ENCODE data around the gene EEFSEC.

Gene EEFSEC

GRCh38 chr3:128296469-128297251 lies 143.4 kb downstream of the EEFSEC start:
- Histone ChIP-seq H3K27ac (ENCODE audit: insufficient read depth, low read depth, low read length, poor library complexity, severe bottlenecking) (no peak overlapping the region), H3K36me3 (ENCODE audit: control insufficient read depth, insufficient read depth, low read length) (no peaks in the 10 kb centered on the region), H3K4me3 (ENCODE audit: insufficient read depth, low read depth, low read length) (no peak overlapping the region), H3K4me1 (ENCODE audit: control insufficient read depth, insufficient read depth, low read length) (no peaks in the 10 kb centered on the region), H3K27me3 (ENCODE audit: control insufficient read depth, insufficient read depth, low read length, poor library complexity, severe bottlenecking) (no peaks in the 10 kb centered on the region), H3K9me3 (ENCODE audit: control insufficient read depth, low read length) (no peaks in the 10 kb centered on the region)
- WGBS, 2 experiments, result 93 to 97% methylated on average over 10 of the region's 10 CpGs

GRCh38 chr3:128297401-128298138 lies 144.3 kb downstream of the EEFSEC start:
- WGBS, 2 experiments, result 92 to 94% methylated on average over 2 of the region's 2 CpGs
- Histone ChIP-seq H3K9me3 (ENCODE audit: control insufficient read depth, low read length) (no peaks in the 10 kb centered on the region), H3K27ac (ENCODE audit: insufficient read depth, low read depth, low read length, poor library complexity, severe bottlenecking) (no peak overlapping the region), H3K36me3 (ENCODE audit: control insufficient read depth, insufficient read depth, low read length) (no peaks in the 10 kb centered on the region), H3K27me3 (ENCODE audit: control insufficient read depth, insufficient read depth, low read length, poor library complexity, severe bottlenecking) (no peaks in the 10 kb centered on the region), H3K4me1 (ENCODE audit: control insufficient read depth, insufficient read depth, low read length) (no peaks in the 10 kb centered on the region), H3K4me3 (ENCODE audit: insufficient read depth, low read depth, low read length) (no peak overlapping the region)

GRCh38 chr3:128301186-128302023 lies 148.1 kb downstream of the EEFSEC start:
- Histone ChIP-seq H3K4me1 (ENCODE audit: control insufficient read depth, insufficient read depth, low read length) (no peaks in the 10 kb centered on the region), H3K27me3 (ENCODE audit: control insufficient read depth, insufficient read depth, low read length, poor library complexity, severe bottlenecking) (no peaks in the 10 kb centered on the region)
- 91 to 92% methylated on average over 8 of the region's 8 CpGs for WGBS, 2 experiments

GRCh38 chr3:128306481-128306880 lies 153.2 kb downstream of the EEFSEC start:
- Histone ChIP-seq H3K27ac (ENCODE audit: insufficient read depth, low read depth, low read length, poor library complexity, severe bottlenecking) (no peak overlapping the region), H3K4me1 (ENCODE audit: control insufficient read depth, insufficient read depth, low read length) (no peaks in the 10 kb centered on the region), H3K9me3 (ENCODE audit: control insufficient read depth, low read length) (no peaks in the 10 kb centered on the region), H3K4me3 (ENCODE audit: insufficient read depth, low read depth, low read length) (no peak overlapping the region), H3K27me3 (ENCODE audit: control insufficient read depth, insufficient read depth, low read length, poor library complexity, severe bottlenecking) (no peaks in the 10 kb centered on the region), H3K36me3 (ENCODE audit: control insufficient read depth, insufficient read depth, low read length) (no peaks in the 10 kb centered on the region)
- 95 to 100% methylated on average over 1 to 2 of the region's 2 CpGs for WGBS, 2 experiments

More at GRCh38 chr3:128301186-128302023, 148.1 kb downstream of the EEFSEC start:
- H3K9me3 ChIP-seq (ENCODE audit: control insufficient read depth, low read length), result no peaks in the 10 kb centered on the region
- no peak overlapping the region for H3K27ac ChIP-seq (ENCODE audit: insufficient read depth, low read depth, low read length, poor library complexity, severe bottlenecking)
- no peak overlapping the region for H3K4me3 ChIP-seq (ENCODE audit: insufficient read depth, low read depth, low read length)
- no peaks in the 10 kb centered on the region for H3K36me3 ChIP-seq (ENCODE audit: control insufficient read depth, insufficient read depth, low read length)

- 83 to 89% methylated on average over 3 of the region's 3 CpGs for WGBS, 2 experiments
- no peaks in the 10 kb centered on the region for H3K27me3 ChIP-seq (ENCODE audit: control insufficient read depth, insufficient read depth, low read length, poor library complexity, severe bottlenecking)
- no peak overlapping the region for H3K27ac ChIP-seq (ENCODE audit: insufficient read depth, low read depth, low read length, poor library complexity, severe bottlenecking)
Measured at GRCh38 chr3:128307029-128307633, 153.8 kb downstream of the EEFSEC start.

GRCh38 chr3:128307781-128308469 lies 154.6 kb downstream of the EEFSEC start:
- 93 to 94% methylated on average over 6 of the region's 6 CpGs for WGBS, 2 experiments
- no peak overlapping the region for H3K27ac ChIP-seq (ENCODE audit: insufficient read depth, low read depth, low read length, poor library complexity, severe bottlenecking)
- H3K4me3 ChIP-seq (ENCODE audit: insufficient read depth, low read depth, low read length), result no peak overlapping the region
- H3K9me3 ChIP-seq (ENCODE audit: control insufficient read depth, low read length), result no peaks in the 10 kb centered on the region
- no peaks in the 10 kb centered on the region for H3K27me3 ChIP-seq (ENCODE audit: control insufficient read depth, insufficient read depth, low read length, poor library complexity, severe bottlenecking)
- H3K4me1 ChIP-seq (ENCODE audit: control insufficient read depth, insufficient read depth, low read length), result no peaks in the 10 kb centered on the region
- H3K36me3 ChIP-seq (ENCODE audit: control insufficient read depth, insufficient read depth, low read length), result no peaks in the 10 kb centered on the region

More at GRCh38 chr3:128307029-128307633, 153.8 kb downstream of the EEFSEC start:
- Histone ChIP-seq H3K4me1 (ENCODE audit: control insufficient read depth, insufficient read depth, low read length) (no peaks in the 10 kb centered on the region), H3K4me3 (ENCODE audit: insufficient read depth, low read depth, low read length) (no peak overlapping the region), H3K9me3 (ENCODE audit: control insufficient read depth, low read length) (no peaks in the 10 kb centered on the region), H3K36me3 (ENCODE audit: control insufficient read depth, insufficient read depth, low read length) (no peaks in the 10 kb centered on the region)

GRCh38 chr3:128309026-128309425 lies 155.7 kb downstream of the EEFSEC start:
- Histone ChIP-seq H3K27me3 (ENCODE audit: control insufficient read depth, insufficient read depth, low read length, poor library complexity, severe bottlenecking) (no peaks in the 10 kb centered on the region), H3K9me3 (ENCODE audit: control insufficient read depth, low read length) (no peaks in the 10 kb centered on the region), H3K27ac (ENCODE audit: insufficient read depth, low read depth, low read length, poor library complexity, severe bottlenecking) (no peak overlapping the region), H3K4me1 (ENCODE audit: control insufficient read depth, insufficient read depth, low read length) (no peaks in the 10 kb centered on the region), H3K4me3 (ENCODE audit: insufficient read depth, low read depth, low read length) (no peak overlapping the region), H3K36me3 (ENCODE audit: control insufficient read depth, insufficient read depth, low read length) (no peaks in the 10 kb centered on the region)
- WGBS, 2 experiments, result 94 to 95% methylated on average over 8 of the region's 8 CpGs

GRCh38 chr3:128310286-128311058 lies 157.2 kb downstream of the EEFSEC start:
- H3K4me1 ChIP-seq (ENCODE audit: control insufficient read depth, insufficient read depth, low read length), result no peaks in the 10 kb centered on the region
- WGBS, 2 experiments, result 96% methylated on average over 4 of the region's 4 CpGs
- H3K9me3 ChIP-seq (ENCODE audit: control insufficient read depth, low read length), result no peaks in the 10 kb centered on the region
- no peaks in the 10 kb centered on the region for H3K27me3 ChIP-seq (ENCODE audit: control insufficient read depth, insufficient read depth, low read length, poor library complexity, severe bottlenecking)
- H3K4me3 ChIP-seq (ENCODE audit: insufficient read depth, low read depth, low read length), result no peak overlapping the region
- H3K27ac ChIP-seq (ENCODE audit: insufficient read depth, low read depth, low read length, poor library complexity, severe bottlenecking), result no peak overlapping the region
- H3K36me3 ChIP-seq (ENCODE audit: control insufficient read depth, insufficient read depth, low read length), result no peaks in the 10 kb centered on the region

GRCh38 chr3:128311441-128311844 lies 158.2 kb downstream of the EEFSEC start:
- H3K9me3 ChIP-seq (ENCODE audit: control insufficient read depth, low read length), result no peaks in the 10 kb centered on the region
- H3K4me3 ChIP-seq (ENCODE audit: insufficient read depth, low read depth, low read length), result no peak overlapping the region
- no peaks in the 10 kb centered on the region for H3K36me3 ChIP-seq (ENCODE audit: control insufficient read depth, insufficient read depth, low read length)
- H3K4me1 ChIP-seq (ENCODE audit: control insufficient read depth, insufficient read depth, low read length), result no peaks in the 10 kb centered on the region
- no peaks in the 10 kb centered on the region for H3K27me3 ChIP-seq (ENCODE audit: control insufficient read depth, insufficient read depth, low read length, poor library complexity, severe bottlenecking)
- WGBS, 2 experiments, result 88 to 93% methylated on average over 5 of the region's 5 CpGs
- H3K27ac ChIP-seq (ENCODE audit: insufficient read depth, low read depth, low read length, poor library complexity, severe bottlenecking), result no peak overlapping the region

Measured in ectodermal cell (in vitro differentiated cells).